Measurements from ENCODE around the gene ZNF578.

GRCh38 chr19:52464798-52465470 lies 11.6 kb downstream of the ZNF578 start:
- TF ChIP-seq CTCF (IDR thresholded peaks at IDR 0.05) (no peak), POLR2A (IDR thresholded peaks at IDR 0.05) (no peak), POLR2AphosphoS5 (IDR thresholded peaks at IDR 0.05) (no peak)

All from upper lobe of left lung (tissue), 4 donors.